GM06990 (cell line): Measurements from ENCODE around the gene USP12.

Source experiments
- DNase-seq: peaks from one replicate; pipeline ENCODE4 v3.0.0-alpha.2; 2011; ENCODE audit not compliant: insufficient read length; ENCODE audit errors: extremely low read depth
- H3K27me3 ChIP-seq: replicated peaks from 2 replicates; pipeline ENCODE4 v1.6.0; 2011; ENCODE audit warnings: low read length; ENCODE audit not compliant: control insufficient read depth, insufficient read depth
- H3K36me3 ChIP-seq: 2 replicates; pipeline ENCODE4 v1.5.1; 2011; ENCODE audit warnings: low read length; ENCODE audit not compliant: control insufficient read depth, insufficient read depth
- H3K4me3 ChIP-seq: replicated peaks from 2 replicates; pipeline ENCODE4 v1.5.1; 2011; ENCODE audit warnings: low read depth, mild to moderate bottlenecking, control low read depth, low read length
- TF ChIP-seq, protein P1 (sequence below): IDR thresholded peaks from 2 replicates; pipeline ENCODE4 v1.5.1; 2011; ENCODE audit warnings: low read length, control low read depth, mild to moderate bottlenecking, inconsistent platforms; ENCODE audit not compliant: insufficient read depth, poor library complexity, severe bottlenecking

The USP12 gene

DNA sequence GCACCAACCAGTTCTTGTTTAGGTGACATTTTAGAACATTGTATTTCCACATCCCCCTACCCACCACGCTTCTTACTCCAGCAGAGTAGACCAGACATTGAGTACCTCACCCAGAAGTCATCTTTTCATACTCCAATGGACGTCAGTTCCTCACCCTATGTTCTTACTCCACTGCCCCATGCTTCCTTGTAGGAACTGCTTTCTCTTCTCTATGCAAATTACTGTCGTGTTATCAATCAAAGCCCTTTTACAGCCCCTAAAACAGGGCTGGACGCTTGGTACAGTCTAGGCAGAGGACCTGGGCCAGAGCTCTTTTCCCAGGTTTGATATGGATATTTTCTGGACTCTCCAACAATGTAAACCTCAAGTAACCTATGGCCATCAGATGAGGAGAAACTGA, 58.2 kb downstream of the USP12 start:
- H3K36me3 ChIP-seq = no peaks in the 10 kb centered on the region
- DNase-seq = no peak
- no peak overlapping the region for H3K4me3 ChIP-seq
- H3K27me3 ChIP-seq = no peaks in the 10 kb centered on the region
- TF ChIP-seq, protein P1, sequence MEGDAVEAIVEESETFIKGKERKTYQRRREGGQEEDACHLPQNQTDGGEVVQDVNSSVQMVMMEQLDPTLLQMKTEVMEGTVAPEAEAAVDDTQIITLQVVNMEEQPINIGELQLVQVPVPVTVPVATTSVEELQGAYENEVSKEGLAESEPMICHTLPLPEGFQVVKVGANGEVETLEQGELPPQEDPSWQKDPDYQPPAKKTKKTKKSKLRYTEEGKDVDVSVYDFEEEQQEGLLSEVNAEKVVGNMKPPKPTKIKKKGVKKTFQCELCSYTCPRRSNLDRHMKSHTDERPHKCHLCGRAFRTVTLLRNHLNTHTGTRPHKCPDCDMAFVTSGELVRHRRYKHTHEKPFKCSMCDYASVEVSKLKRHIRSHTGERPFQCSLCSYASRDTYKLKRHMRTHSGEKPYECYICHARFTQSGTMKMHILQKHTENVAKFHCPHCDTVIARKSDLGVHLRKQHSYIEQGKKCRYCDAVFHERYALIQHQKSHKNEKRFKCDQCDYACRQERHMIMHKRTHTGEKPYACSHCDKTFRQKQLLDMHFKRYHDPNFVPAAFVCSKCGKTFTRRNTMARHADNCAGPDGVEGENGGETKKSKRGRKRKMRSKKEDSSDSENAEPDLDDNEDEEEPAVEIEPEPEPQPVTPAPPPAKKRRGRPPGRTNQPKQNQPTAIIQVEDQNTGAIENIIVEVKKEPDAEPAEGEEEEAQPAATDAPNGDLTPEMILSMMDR = no peak

DNA sequence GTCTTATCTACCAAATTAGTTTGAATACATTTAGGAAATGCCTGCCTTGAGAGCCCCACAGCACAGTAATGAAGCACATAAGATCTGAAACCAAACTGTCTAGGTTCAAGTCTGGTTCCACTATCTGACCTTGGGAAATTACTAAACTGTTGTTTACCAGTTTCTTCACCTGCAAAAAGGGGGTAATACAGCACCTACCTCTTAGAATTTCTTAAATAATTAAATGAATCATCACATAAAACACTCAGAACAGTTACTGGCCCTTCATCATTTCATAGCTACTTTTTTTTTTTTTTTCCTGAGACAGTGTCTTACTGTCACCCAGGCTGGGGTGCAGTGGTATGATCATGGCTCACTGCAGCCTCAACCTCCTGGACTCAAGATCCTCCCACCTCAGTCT, 59.6 kb downstream of the USP12 start:
- DNase-seq = no peak
- TF ChIP-seq, protein P1 = no peak
- H3K4me3 ChIP-seq = no peak overlapping the region
- H3K27me3 ChIP-seq = no peaks in the 10 kb centered on the region
- H3K36me3 ChIP-seq = no peaks in the 10 kb centered on the region

- TF ChIP-seq, protein P1 = no peak
- no peak for DNase-seq
- Histone ChIP-seq H3K27me3 (no peaks in the 10 kb centered on the region), H3K4me3 (no peak overlapping the region), H3K36me3 (no peaks in the 10 kb centered on the region; the same call in 1 of the 2 replicates)
Measured at GRCh38 chr13:27110056-27110746, 61.4 kb downstream of the USP12 start.

GRCh38 chr13:27106144-27106543, 65.5 kb downstream of the USP12 start:
- TF ChIP-seq, protein P1 = no peak
- no peak for DNase-seq
- H3K36me3 ChIP-seq = no peaks in the 10 kb centered on the region; the same call in 1 of the 2 replicates
- no peaks in the 10 kb centered on the region for H3K27me3 ChIP-seq
- H3K4me3 ChIP-seq = no peak overlapping the region

- no peak overlapping the region for H3K4me3 ChIP-seq
- no peaks in the 10 kb centered on the region; the same call in 1 of the 2 replicates for H3K36me3 ChIP-seq
- TF ChIP-seq, protein P1 = no peak
- H3K27me3 ChIP-seq = no peaks in the 10 kb centered on the region
- no peak for DNase-seq
Measured at GRCh38 chr13:27104606-27105005, 67.0 kb downstream of the USP12 start.
